WTC11 (cell line): Measurements from ENCODE around the gene SRCIN1.

ENCODE experiments used
- CREB1 ChIP-seq: sonication (generic); formaldehyde crosslinking; IDR thresholded peaks from 2 replicates; pipeline ENCODE4 v1.8.0; 2023; ENCODE audit warnings: mild to moderate bottlenecking, missing genetic modification reagents
- CREM ChIP-seq: sonication (generic); formaldehyde crosslinking; IDR thresholded peaks from 2 replicates; pipeline ENCODE4 v1.8.1; 2022; ENCODE audit warnings: mild to moderate bottlenecking, missing genetic modification reagents, moderate library complexity
- NFE2L1 ChIP-seq: sonication (generic); formaldehyde crosslinking; IDR thresholded peaks from 2 replicates; pipeline ENCODE4 v1.8.1; 2023; ENCODE audit warnings: missing genetic modification reagents
- NR2C2 ChIP-seq: sonication (generic); formaldehyde crosslinking; IDR thresholded peaks from 2 replicates; pipeline ENCODE4 v1.8.0; 2022; ENCODE audit warnings: mild to moderate bottlenecking, missing genetic modification reagents
- OVOL2 ChIP-seq: fragments of 250-450 bp; sonication (Bioruptor Pico); IDR thresholded peaks from 2 replicates; pipeline ENCODE4 v1.9.0; 2021; ENCODE audit warnings: mild to moderate bottlenecking, borderline replicate concordance
- RELA ChIP-seq: sonication (generic); formaldehyde crosslinking; IDR thresholded peaks from 2 replicates; pipeline ENCODE4 v1.8.1; 2022; ENCODE audit warnings: missing genetic modification reagents, mild to moderate bottlenecking, borderline replicate concordance
- SOX15 ChIP-seq: fragments of 250-450 bp; sonication (Bioruptor Pico); IDR thresholded peaks from 2 replicates; pipeline ENCODE4 v1.9.0; 2021; ENCODE audit warnings: mild to moderate bottlenecking
- ZNF138 ChIP-seq: sonication (generic); formaldehyde crosslinking; conservative IDR thresholded peaks from 2 replicates; pipeline ENCODE4 v1.8.1; 2022; ENCODE audit warnings: mild to moderate bottlenecking, moderate library complexity, missing genetic modification reagents
- ZNF232 ChIP-seq: sonication (generic); formaldehyde crosslinking; IDR thresholded peaks from 2 replicates; pipeline ENCODE4 v1.8.0; 2022; ENCODE audit warnings: mild to moderate bottlenecking, missing genetic modification reagents
- ZNF671 ChIP-seq: fragments of 250-450 bp; sonication (Bioruptor Pico); IDR thresholded peaks from 2 replicates; pipeline ENCODE4 v1.8.0; 2021; ENCODE audit warnings: mild to moderate bottlenecking
- TF ChIP-seq, protein P1 (sequence below): fragments of 200-600 bp; IDR thresholded peaks from 2 replicates; pipeline ENCODE4 v1.8.0; 2022; ENCODE audit warnings: antibody characterized with exemption
- TF ChIP-seq, protein P2 (sequence below): sonication (generic); formaldehyde crosslinking; IDR thresholded peaks from 2 replicates; pipeline ENCODE4 v1.8.1; 2022; ENCODE audit warnings: mild to moderate bottlenecking, missing genetic modification reagents, moderate library complexity, borderline replicate concordance
- TF ChIP-seq, protein P3 (sequence below): sonication (generic); formaldehyde crosslinking; IDR thresholded peaks from 2 replicates; pipeline ENCODE4 v1.8.1; 2023; ENCODE audit warnings: mild to moderate bottlenecking, missing genetic modification reagents
- TF ChIP-seq, protein P4 (sequence below): sonication (generic); formaldehyde crosslinking; IDR thresholded peaks from 2 replicates; pipeline ENCODE4 v1.8.0; 2022; ENCODE audit warnings: mild to moderate bottlenecking, missing genetic modification reagents

DNA sequence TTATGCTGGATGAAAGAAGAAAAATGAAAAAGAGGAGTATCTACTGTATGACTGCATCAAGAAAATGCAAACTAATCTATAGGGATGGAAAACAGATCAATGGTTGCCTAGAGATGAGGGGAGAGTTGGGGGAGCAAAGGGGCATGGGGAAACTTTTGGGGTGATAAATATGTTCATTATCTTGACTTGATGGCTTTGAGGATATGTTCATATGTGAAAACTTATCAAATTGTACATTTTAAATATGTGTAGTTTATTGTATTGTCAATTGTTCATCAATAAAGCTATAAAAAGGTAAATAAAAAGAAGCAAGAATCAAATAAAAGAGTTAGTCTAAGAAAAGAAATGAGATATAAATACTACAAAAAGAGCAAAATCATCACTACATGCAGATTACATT lies 19.7 kb upstream of the SRCIN1 start:
- TF ChIP-seq CREM (CRISPR knock-in tag) (no peak), CREB1 (CRISPR knock-in tag) (no peak), ZNF671 (CRISPR knock-in tag) (no peak), ZNF232 (no peak), OVOL2 (CRISPR knock-in tag) (no peak), ZNF138 (CRISPR knock-in tag) (no peak), NR2C2 (CRISPR knock-in tag) (no peak), RELA (no peak), NFE2L1 (no peak), SOX15 (CRISPR knock-in tag) (no peak)
- TF ChIP-seq, protein P1, sequence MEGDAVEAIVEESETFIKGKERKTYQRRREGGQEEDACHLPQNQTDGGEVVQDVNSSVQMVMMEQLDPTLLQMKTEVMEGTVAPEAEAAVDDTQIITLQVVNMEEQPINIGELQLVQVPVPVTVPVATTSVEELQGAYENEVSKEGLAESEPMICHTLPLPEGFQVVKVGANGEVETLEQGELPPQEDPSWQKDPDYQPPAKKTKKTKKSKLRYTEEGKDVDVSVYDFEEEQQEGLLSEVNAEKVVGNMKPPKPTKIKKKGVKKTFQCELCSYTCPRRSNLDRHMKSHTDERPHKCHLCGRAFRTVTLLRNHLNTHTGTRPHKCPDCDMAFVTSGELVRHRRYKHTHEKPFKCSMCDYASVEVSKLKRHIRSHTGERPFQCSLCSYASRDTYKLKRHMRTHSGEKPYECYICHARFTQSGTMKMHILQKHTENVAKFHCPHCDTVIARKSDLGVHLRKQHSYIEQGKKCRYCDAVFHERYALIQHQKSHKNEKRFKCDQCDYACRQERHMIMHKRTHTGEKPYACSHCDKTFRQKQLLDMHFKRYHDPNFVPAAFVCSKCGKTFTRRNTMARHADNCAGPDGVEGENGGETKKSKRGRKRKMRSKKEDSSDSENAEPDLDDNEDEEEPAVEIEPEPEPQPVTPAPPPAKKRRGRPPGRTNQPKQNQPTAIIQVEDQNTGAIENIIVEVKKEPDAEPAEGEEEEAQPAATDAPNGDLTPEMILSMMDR = no peak
- TF ChIP-seq, protein P2, sequence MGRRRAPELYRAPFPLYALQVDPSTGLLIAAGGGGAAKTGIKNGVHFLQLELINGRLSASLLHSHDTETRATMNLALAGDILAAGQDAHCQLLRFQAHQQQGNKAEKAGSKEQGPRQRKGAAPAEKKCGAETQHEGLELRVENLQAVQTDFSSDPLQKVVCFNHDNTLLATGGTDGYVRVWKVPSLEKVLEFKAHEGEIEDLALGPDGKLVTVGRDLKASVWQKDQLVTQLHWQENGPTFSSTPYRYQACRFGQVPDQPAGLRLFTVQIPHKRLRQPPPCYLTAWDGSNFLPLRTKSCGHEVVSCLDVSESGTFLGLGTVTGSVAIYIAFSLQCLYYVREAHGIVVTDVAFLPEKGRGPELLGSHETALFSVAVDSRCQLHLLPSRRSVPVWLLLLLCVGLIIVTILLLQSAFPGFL (CRISPR knock-in tag) = no peak
- TF ChIP-seq, protein P3, sequence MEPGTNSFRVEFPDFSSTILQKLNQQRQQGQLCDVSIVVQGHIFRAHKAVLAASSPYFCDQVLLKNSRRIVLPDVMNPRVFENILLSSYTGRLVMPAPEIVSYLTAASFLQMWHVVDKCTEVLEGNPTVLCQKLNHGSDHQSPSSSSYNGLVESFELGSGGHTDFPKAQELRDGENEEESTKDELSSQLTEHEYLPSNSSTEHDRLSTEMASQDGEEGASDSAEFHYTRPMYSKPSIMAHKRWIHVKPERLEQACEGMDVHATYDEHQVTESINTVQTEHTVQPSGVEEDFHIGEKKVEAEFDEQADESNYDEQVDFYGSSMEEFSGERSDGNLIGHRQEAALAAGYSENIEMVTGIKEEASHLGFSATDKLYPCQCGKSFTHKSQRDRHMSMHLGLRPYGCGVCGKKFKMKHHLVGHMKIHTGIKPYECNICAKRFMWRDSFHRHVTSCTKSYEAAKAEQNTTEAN (CRISPR knock-in tag) = no peak
- TF ChIP-seq, protein P4, sequence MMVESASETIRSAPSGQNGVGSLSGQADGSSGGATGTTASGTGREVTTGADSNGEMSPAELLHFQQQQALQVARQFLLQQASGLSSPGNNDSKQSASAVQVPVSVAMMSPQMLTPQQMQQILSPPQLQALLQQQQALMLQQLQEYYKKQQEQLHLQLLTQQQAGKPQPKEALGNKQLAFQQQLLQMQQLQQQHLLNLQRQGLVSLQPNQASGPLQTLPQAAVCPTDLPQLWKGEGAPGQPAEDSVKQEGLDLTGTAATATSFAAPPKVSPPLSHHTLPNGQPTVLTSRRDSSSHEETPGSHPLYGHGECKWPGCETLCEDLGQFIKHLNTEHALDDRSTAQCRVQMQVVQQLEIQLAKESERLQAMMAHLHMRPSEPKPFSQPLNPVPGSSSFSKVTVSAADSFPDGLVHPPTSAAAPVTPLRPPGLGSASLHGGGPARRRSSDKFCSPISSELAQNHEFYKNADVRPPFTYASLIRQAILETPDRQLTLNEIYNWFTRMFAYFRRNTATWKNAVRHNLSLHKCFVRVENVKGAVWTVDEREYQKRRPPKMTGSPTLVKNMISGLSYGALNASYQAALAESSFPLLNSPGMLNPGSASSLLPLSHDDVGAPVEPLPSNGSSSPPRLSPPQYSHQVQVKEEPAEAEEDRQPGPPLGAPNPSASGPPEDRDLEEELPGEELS (CRISPR knock-in tag) = no peak
